Endothelial cell of umbilical vein (primary cell): ENCODE data around the gene PRPF19. TPM values are rescaled to one million over a fixed set of nuclear protein-coding genes. Genes with fewer than 3 reads are reported as not detected.

Source experiments
- BruUV-seq: library from RNA; stranded (reverse); fragments of 400-500 nt; replicated peaks from 2 replicates; lab custom pipeline; 2021; lab: Mats Ljungman, UMichigan
- CTCF ChIA-PET: fragments of 300-600, 350-600 bp; sonication (Branson Sonifier 250); formaldehyde crosslinking; loops from one replicate; lab custom pipeline; 2021; ENCODE audit warnings: antibody characterized with exemption, inconsistent platforms; lab: Charles Lee
- POLR2A ChIA-PET: fragments of 300-600, 350-600 bp; sonication (Branson Sonifier 250); formaldehyde crosslinking; loops from one replicate; lab custom pipeline; 2021; ENCODE audit warnings: antibody characterized with exemption, inconsistent platforms; lab: Charles Lee
- DNase-seq: peaks from one replicate; pipeline ENCODE4 v3.0.0-alpha.2; 2011; ENCODE audit warnings: low read depth, low spot score
- FAIRE-seq: peaks from 2 replicates; lab custom pipeline; 2011; peaks lifted over from hg19 to GRCh38; lab: Jason Lieb, UNC
- H2AFZ ChIP-seq: 2 replicates; pipeline ENCODE4 v1.6.0; 2012; ENCODE audit warnings: low read depth, low read length, control low read depth, inconsistent platforms
- H3K27ac ChIP-seq: 2 replicates; pipeline ENCODE4 v1.5.1; 2011; ENCODE audit warnings: low read depth, mild to moderate bottlenecking, control low read depth, low read length, moderate library complexity; ENCODE audit not compliant: insufficient read depth
- H3K27me3 ChIP-seq, 2 experiments: 2 replicates each; pipeline versions ENCODE4 v1.6.0 to v1.6.1; 2011; ENCODE audit warnings: low read length in 2 of 2, mixed read lengths in 1 of 2; ENCODE audit not compliant: control insufficient read depth in 2 of 2, insufficient read depth in 2 of 2
- H3K36me3 ChIP-seq, 2 experiments: 2 replicates in 1 of 2; 3 replicates in 1 of 2; pipeline ENCODE4 v1.5.1; 2011; ENCODE audit warnings: low read length in 2 of 2, mild to moderate bottlenecking in 1 of 2, moderate library complexity in 1 of 2; ENCODE audit not compliant: control insufficient read depth in 2 of 2, insufficient read depth in 2 of 2; ENCODE audit errors: extremely low read depth in 1 of 2
- H3K4me1 ChIP-seq: 3 replicates; pipeline ENCODE4 v1.5.1; 2011; ENCODE audit warnings: mild to moderate bottlenecking, low read length; ENCODE audit not compliant: control insufficient read depth, insufficient read depth; ENCODE audit errors: extremely low read depth
- H3K4me2 ChIP-seq: 2 replicates; pipeline ENCODE4 v1.6.1; 2011; ENCODE audit warnings: low read length, control low read depth, mixed read lengths; ENCODE audit not compliant: insufficient read depth
- H3K4me3 ChIP-seq, 3 experiments: fragments of 200-600 bp in 1 of 3; sonication (generic), shearing (Covaris generic) in 1 of 3; replicated peaks in 1 of 3; 2 replicates each; pipeline ENCODE4 v1.5.1; 2011 to 2016; ENCODE audit warnings: control low read depth in 3 of 3, low read length in 3 of 3, mild to moderate bottlenecking in 2 of 3, inconsistent platforms in 1 of 3, low read depth in 1 of 3, moderate library complexity in 1 of 3; ENCODE audit not compliant: insufficient read depth in 1 of 3
- H3K79me2 ChIP-seq: 2 replicates; pipeline ENCODE4 v1.6.0; 2012; ENCODE audit warnings: low read length, inconsistent platforms; ENCODE audit not compliant: control insufficient read depth, insufficient read depth
- H3K9ac ChIP-seq: replicated peaks from 2 replicates; pipeline ENCODE3; 2011; ENCODE audit warnings: low read length, control low read depth; ENCODE audit not compliant: insufficient read depth; ENCODE audit errors: extremely low read depth
- H3K9me1 ChIP-seq: replicated peaks from 3 replicates; pipeline ENCODE4 v1.6.0; 2011; ENCODE audit warnings: mild to moderate bottlenecking, low read length; ENCODE audit not compliant: control insufficient read depth, insufficient read depth; ENCODE audit errors: extremely low read depth
- H3K9me3 ChIP-seq: replicated peaks from 2 replicates; pipeline ENCODE4 v1.5.1; 2012; ENCODE audit warnings: low read length, inconsistent platforms; ENCODE audit not compliant: control insufficient read depth, insufficient read depth
- H4K20me1 ChIP-seq: replicated peaks from 2 replicates; pipeline ENCODE3; 2011; ENCODE audit warnings: mild to moderate bottlenecking, low read length; ENCODE audit not compliant: control insufficient read depth, insufficient read depth; ENCODE audit errors: extremely low read depth
- EZH2 ChIP-seq: IDR thresholded peaks from 2 replicates; pipeline ENCODE4 v1.6.1; 2012; ENCODE audit warnings: borderline replicate concordance, low read depth, mild to moderate bottlenecking, moderate library complexity, low read length, inconsistent platforms; ENCODE audit not compliant: severe bottlenecking
- GATA2 ChIP-seq: IDR thresholded peaks from 2 replicates; pipeline ENCODE4 v1.7.0; 2011; ENCODE audit warnings: low read depth, mild to moderate bottlenecking, moderate library complexity, mixed read lengths, low read length; ENCODE audit not compliant: insufficient read length, insufficient read depth
- JUN ChIP-seq: IDR thresholded peaks from 2 replicates; pipeline ENCODE4 v1.6.1; 2011; ENCODE audit warnings: borderline replicate concordance, low read depth; ENCODE audit not compliant: insufficient read length, insufficient read depth
- MYC ChIP-seq: IDR thresholded peaks from one replicate; pipeline ENCODE4 v1.6.1; 2011; ENCODE audit warnings: mild to moderate bottlenecking, low read depth, low read length
- POLR2AphosphoS5 ChIP-seq: IDR thresholded peaks from 2 replicates; pipeline ENCODE4 v1.6.1; 2012; ENCODE audit warnings: low read depth, mild to moderate bottlenecking, control low read depth, low read length, moderate library complexity; ENCODE audit not compliant: insufficient read depth
- dilution Hi-C: fragments of 300-500 bp; cut with MboI; formaldehyde crosslinking; loops from one replicate; pipeline ENCODE4 v1.15.0; 2019; ENCODE audit warnings: low sequenced_read_pairs; ENCODE audit not compliant: extremely low pct_ligation_motif_present
- intact Hi-C: fragments of 100-400 bp; cut with micrococcal nuclease; formaldehyde crosslinking; loops from one replicate; pipeline ENCODE4 v1.10.0; 2022
- polyA plus RNA-seq, 4 experiments: library from polyadenylated mRNA; depleted of rRNA in 3 of 4; stranded (reverse) in 3 of 4; unstranded in 1 of 4; fragments of >200 nt; gene quantifications; 2 replicates each; pipeline versions ENCODE4 v1.2.1 to v1.2.3, GENCODE V29; 2011 to 2012; ENCODE audit warnings: missing spikeins in 1 of 4
- total RNA-seq: library from RNA; stranded (reverse); gene quantifications from 2 replicates; pipeline ENCODE4 v1.2.3, GENCODE V29; 2021
- TF ChIP-seq, protein P1 (sequence below), 2 donors: IDR thresholded peaks; 1 replicate in 1 of 2; 2 replicates in 1 of 2; pipeline ENCODE4 v1.5.1; 2011; ENCODE audit warnings: low read length in 2 of 2, mild to moderate bottlenecking in 2 of 2, moderate library complexity in 2 of 2, control low read depth in 1 of 2, inconsistent platforms in 1 of 2, low read depth in 1 of 2; ENCODE audit not compliant: insufficient read depth in 1 of 2; ENCODE audit errors: extremely low read depth in 1 of 2
- TF ChIP-seq, protein P2 (sequence below): IDR thresholded peaks from 2 replicates; pipeline ENCODE4 v1.6.1; 2011; ENCODE audit not compliant: insufficient read depth, insufficient read length

The PRPF19 gene
- total and polyA plus RNA-seq, 2 donors (not counting 3 experiments of a cell fraction or from before 2014, with no cell fraction given), result 97.1 to 126 TPM

DNA sequence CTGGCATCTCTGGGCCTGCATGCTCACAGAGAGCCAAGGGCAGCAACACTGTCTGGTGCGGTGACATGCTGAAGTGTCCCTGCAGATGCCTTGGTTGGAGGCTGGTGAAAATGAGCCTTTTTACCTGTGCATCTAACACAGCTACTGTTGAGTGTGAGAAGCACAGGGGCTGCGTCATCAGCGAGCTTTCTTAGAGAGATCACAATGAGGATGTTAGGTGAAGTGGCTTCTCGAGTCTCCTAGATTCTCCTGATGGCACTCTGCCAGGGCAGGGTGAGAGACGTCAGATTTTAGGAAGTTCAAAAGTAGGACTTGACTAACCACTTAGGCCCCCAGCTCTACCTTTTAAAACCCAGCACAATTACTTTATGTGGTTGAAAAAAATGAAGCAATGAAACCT lies 49.2 kb upstream of the PRPF19 start:
- no peak overlapping the region for H2AFZ ChIP-seq
- no peak overlapping the region for H3K4me2 ChIP-seq
- H3K4me1 ChIP-seq, result peaks cover 10% of the 10 kb centered on the region
- H3K4me3 ChIP-seq, result no peak overlapping the region
- TF ChIP-seq EZH2, result no peak
- no peak for TF ChIP-seq JUN
- no peaks in the 10 kb centered on the region for H3K9me1 ChIP-seq
- H3K9me3 ChIP-seq, result no peaks in the 10 kb centered on the region
- BruUV-seq, result no TSS peak
- POLR2A ChIA-PET, result no interaction called here
- no peaks in the 10 kb centered on the region for H3K79me2 ChIP-seq
- no peak for FAIRE-seq
- H4K20me1 ChIP-seq, result no peaks in the 10 kb centered on the region
- no peaks in the 10 kb centered on the region for H3K36me3 ChIP-seq
- no peak overlapping the region for H3K27ac ChIP-seq
- dilution Hi-C loops, result no loop called here
- no peak overlapping the region for H3K9ac ChIP-seq
- intact Hi-C loops, result no loop called here
- H3K27me3 ChIP-seq, result peaks cover 0 to 10% of the 10 kb centered on the region in 2 experiments
- CTCF ChIA-PET, result no interaction called here
- DNase-seq, result no peak

DNA sequence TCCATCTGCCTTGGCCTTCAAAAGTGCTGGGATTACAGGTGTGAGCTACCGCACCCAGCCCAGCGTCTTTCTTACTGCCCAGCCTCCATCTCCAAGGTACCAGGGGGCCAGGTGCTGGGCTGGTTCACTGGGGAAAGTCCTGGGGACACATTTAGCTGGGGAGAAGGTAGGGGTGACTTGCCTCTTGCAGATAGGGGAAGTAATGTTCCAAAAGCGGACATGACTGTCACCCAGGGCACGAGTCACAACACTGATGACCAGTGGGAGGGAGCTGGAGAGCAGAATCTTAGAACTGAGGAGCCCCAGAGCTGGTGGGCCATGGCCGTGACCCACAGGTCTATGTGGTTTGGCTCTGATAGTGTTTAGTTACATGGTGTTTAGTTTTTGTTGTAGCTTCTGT lies 48.0 kb upstream of the PRPF19 start:
- Histone ChIP-seq H2AFZ (no peak overlapping the region), H3K27ac (no peak overlapping the region), H3K79me2 (no peaks in the 10 kb centered on the region), H3K27me3 (peaks cover 2 to 13% of the 10 kb centered on the region in 2 experiments), H3K9me3 (no peaks in the 10 kb centered on the region), H3K9ac (no peak overlapping the region), H4K20me1 (no peaks in the 10 kb centered on the region), H3K36me3 (no peaks in the 10 kb centered on the region), H3K4me3 (no peak overlapping the region), H3K9me1 (no peaks in the 10 kb centered on the region), H3K4me2 (no peak overlapping the region), H3K4me1 (peaks cover 10% of the 10 kb centered on the region)
- no TSS peak for BruUV-seq
- dilution Hi-C loops (no loop called here), intact Hi-C loops (no loop called here)
- FAIRE-seq (no peak), DNase-seq (no peak)
- ChIA-PET POLR2A (no interaction called here), CTCF (interaction anchor here (1.0 to 2.0 kb wide), 5 partner anchors 9 to 176 kb away, joined by 3 to 8 read pairs (median 5); no protein-coding TSS in a partner anchor)
- TF ChIP-seq POLR2AphosphoS5, result no peak
- TF ChIP-seq MYC, result no peak
- TF ChIP-seq, protein P1, sequence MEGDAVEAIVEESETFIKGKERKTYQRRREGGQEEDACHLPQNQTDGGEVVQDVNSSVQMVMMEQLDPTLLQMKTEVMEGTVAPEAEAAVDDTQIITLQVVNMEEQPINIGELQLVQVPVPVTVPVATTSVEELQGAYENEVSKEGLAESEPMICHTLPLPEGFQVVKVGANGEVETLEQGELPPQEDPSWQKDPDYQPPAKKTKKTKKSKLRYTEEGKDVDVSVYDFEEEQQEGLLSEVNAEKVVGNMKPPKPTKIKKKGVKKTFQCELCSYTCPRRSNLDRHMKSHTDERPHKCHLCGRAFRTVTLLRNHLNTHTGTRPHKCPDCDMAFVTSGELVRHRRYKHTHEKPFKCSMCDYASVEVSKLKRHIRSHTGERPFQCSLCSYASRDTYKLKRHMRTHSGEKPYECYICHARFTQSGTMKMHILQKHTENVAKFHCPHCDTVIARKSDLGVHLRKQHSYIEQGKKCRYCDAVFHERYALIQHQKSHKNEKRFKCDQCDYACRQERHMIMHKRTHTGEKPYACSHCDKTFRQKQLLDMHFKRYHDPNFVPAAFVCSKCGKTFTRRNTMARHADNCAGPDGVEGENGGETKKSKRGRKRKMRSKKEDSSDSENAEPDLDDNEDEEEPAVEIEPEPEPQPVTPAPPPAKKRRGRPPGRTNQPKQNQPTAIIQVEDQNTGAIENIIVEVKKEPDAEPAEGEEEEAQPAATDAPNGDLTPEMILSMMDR (IDR thresholded peaks at IDR 0.05; ENCODE audit: extremely low read depth in 1 of 2, insufficient read depth in 1 of 2, low read depth in 1 of 2, low read length in 2 of 2), result no peak
- TF ChIP-seq, protein P2, sequence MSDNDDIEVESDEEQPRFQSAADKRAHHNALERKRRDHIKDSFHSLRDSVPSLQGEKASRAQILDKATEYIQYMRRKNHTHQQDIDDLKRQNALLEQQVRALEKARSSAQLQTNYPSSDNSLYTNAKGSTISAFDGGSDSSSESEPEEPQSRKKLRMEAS, result no peak
- TF ChIP-seq GATA2, result no peak
